HPDE6-E6E7 (cell line): ENCODE measurements around the gene FANCB.

Experiments
- DNase-seq: peaks from one replicate; pipeline ENCODE4 v3.0.0; 2011; ENCODE audit warnings: missing footprints; ENCODE audit errors: extremely low spot score

FANCB gene

DNA sequence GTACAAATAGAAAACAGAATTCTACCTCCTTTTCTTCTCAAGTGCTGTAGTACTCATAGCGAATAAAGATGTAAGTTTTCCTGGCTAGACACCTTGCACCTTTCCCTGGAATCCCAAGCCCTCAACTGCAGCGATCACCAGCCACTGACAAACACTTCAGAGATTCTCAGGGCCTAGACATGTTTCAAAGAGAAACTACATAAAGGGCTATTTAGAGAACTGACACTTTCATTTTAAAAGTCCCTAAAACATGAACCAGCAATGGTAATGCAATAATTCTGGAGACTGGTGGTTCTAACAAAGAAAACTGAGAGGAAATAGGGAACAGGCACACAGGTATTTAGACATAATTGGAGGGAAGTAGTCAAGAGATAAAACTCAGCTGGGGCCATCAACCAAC is 35.7 kb downstream of the FANCB start:
- no peak for DNase-seq

DNA sequence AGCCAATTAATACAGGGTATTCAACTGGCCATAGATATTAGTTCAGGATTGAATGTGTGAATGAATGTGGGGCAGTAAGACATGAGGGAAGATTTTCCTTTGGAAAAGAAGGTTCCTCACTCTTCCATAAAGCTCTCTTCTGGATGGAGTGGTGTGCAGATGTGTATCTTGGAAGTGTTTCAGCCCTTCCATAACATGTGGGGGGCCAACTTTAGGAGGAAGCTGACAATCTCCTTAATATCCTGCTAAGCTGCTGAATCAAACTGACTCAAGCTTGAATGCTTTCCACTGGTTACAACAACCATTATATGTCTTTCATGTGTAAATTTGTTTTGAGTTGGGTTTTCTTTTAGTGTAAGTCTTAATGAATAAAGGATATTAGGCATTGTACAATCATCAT is 40.3 kb downstream of the FANCB start:
- no peak for DNase-seq

DNA sequence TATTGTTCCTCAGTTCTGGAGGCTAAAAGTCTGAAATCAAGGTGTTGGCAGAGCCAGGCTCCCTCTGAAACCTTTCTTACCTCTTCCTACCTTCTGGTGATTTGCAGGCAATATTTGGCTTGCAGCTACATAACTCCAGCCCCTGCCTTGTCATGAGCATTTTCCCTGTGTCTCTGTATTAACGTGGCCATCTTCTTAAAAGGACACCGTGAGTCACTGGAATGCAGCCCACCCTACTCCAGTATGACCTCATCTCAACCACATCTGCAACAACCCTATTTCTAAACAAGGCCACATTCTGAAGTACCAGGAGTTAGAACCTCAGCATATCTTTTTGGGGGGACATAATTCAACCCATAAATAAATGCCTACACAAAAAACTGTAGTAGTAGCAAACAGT is 40.7 kb downstream of the FANCB start:
- DNase-seq, result no peak

DNA sequence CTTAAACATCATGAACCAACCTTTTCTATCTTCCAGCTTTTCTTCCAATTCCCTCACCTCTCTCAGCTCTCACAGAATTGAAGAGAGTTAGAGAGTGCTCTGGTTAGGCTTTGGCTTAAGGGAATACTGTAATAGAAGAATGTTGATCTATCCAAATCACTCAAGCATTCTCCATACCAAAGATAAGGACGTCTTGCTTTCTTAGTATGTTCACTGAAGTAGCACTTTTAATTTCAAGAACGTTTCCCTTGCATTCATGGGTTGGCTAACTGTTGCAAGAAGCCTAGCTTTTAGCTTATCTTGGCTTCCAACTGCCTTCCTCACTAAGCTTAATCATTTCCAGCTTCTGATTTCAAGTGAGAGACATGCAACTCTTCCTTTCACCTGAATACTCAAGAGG is 43.2 kb downstream of the FANCB start:
- no peak for DNase-seq

DNA sequence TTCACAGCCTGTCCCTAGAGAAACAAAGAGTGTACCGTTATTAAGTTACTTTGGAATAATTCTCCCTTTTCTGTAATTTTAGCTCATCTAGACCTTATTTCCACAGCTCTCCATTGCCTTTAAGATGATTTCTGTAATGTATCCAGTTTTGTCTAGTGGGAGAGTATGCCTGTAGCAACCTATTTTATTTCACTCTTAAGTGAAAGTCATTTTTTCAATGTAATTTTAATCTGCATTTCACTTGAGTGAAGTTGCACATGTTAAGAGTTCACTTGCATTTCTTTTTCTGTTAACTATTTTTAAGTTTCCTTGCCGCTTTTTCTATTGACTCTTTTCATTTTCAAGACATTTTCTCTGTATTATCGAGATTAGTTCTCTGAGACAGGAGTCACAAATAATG is 46.5 kb downstream of the FANCB start:
- no peak for DNase-seq

DNA sequence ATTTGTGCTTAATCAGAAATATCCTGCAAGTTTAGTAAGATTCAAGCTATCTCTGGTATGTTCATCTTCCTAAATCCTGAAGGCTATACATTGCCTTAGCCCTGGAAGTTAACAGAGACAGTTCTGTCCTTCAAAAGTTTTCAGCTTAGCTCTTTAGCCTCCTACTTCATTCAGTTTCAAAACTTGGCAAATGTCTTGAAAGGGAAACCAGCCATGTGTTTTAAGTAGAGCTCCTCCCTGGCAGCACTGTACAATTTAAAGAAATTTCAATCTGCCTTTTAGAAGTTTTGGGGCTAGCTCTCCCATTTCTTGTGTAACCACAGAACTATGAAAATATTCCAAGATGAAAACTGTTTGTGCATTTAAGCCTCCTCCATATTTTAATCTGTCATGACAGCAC is 47.0 kb downstream of the FANCB start:
- DNase-seq, result no peak

DNA sequence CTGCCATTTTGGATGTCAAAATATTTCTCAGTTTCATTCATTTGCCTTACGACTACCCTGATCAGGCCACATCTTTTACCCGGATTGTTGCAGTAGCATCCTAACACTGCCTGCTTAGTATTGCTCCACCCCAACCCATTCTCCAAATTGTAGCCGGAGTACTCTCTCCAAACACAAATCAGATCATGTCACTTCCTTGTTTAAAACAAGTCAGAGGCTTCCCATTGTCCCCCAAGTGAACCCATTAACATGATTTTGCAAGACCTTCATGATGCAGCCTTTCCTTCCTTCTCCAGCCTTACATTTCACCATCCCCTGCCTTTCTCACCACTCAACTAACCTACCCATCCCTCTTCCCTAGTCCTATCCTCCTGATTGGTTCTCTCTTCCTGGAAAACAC is 53.1 kb downstream of the FANCB start:
- no peak for DNase-seq

DNA sequence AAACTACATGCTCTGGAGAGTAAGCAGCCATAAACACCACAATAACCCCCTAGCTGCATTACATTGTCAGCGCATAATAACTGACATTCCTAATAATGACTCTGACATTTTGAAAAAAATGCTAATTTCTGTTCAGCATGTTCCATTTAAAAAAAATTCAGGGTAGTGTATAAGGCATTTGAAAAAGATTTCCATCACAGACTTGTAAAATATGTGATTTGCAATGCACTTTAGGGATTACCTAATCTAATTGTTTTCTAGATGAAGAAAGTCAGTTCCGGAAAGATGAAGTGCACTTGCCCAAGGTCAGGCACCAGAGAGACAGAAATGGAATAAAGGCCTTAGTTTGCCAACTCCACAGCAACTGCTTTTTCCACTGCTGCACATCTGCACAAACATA is 55.3 kb downstream of the FANCB start:
- DNase-seq, result no peak

DNA sequence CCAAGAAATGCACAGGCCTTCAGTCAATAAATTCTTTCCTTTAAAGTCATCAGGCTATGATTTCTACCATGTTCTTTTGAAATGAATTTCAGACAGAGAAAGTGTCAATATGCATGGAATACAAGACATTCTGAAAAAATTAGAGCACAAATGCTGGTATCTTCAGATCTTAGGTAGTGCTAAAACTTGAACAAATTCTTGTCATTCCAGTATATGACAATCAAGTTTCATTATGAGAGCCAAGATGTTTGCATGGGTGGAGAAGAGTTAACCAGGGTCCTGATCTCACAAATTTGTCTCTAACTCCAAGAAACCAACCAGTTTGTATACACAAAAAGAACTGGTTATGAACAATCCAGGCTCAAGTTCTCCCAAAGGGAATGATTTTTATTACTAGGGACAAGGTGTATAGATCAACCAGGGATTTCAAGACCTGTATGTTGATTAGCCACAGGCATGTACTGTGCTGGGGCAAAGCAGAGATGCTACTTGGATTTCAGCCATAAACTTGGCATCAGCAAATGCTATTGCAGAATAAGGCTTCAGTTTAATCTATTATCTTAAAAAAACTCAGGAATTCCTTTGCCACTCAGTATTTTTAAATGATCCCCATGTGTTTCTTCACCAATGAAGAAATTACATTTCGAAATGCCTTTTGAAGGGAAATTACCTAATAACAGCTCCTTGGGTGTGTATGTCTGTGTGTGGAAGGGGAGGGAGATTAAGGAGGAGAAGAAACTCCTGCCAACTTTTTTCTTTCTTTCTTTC is 69.7 kb downstream of the FANCB start:
- no peak for DNase-seq

DNA sequence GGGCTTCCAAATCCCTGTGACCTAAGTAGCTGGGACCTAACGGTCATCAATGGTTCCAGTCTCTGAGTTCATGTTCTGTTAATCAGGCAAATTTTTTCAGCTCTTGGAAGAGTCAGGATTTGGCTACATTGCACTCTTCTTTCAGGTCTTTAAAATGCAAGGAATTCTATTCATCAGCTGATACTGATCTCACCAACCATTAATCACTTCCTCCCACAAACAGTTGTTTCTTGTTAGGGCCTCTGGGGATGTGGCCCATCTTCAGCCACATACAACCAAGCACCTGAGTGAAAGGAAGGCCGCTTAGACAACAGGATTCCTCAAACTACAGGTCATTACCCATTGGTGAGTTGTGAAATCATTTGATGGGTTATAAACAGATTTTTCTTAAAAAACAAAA is 71.7 kb downstream of the FANCB start:
- DNase-seq, result no peak

DNA sequence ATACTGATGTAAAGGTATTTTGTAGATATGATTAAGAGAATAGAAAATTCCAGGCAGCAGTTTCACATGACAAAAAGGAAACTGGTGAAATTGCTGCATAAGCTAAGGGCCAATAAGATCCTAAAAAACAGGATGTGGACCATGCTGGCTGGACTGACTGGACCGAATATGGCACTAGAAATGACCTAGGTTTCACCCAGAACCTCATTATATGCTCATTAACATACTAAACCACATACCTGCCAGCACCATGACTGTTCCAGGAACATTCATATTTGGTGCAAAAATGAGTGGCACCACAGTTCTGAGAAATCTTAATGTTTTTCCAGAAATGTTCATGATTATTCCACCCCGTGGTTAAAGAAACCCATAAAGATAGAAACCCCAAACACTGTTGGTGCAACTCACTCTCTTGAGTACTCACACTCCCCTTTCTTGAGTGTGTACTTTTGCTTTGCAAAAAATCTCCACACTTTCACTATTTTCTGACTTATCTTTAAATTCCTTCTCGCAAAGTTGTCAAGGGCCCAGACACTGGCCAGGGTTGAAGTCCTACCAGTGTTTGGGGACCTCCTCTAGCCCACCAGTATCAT is 74.0 kb downstream of the FANCB start:
- no peak for DNase-seq
